T-helper 17 cell (primary cell): ENCODE data around the gene ENOPH1. TPM values are rescaled to one million over a fixed set of nuclear protein-coding genes. Genes with fewer than 3 reads are reported as not detected.
"Not testable (repeated sequence)": the region's sequence is repeated elsewhere in the genome, so short reads cannot be mapped to it uniquely, and the experiment has no call there.

Source experiments
- ATAC-seq: fragments of 150-1000 bp; cut with Tn5 transposase; 2 replicates; pipeline ENCODE4 v1.10.0; 2021; ENCODE audit warnings: mild to moderate bottlenecking, moderate library complexity
- DNase-seq, 3 donors: peaks; one replicate each; pipeline versions ENCODE4 v3.0.0 to v3.0.0-alpha.2; 2020 to 2021
- H3K9me3 ChIP-seq: one replicate; pipeline ENCODE4 v1.7.0; 2013; ENCODE audit warnings: low read length, mild to moderate bottlenecking; ENCODE audit not compliant: control insufficient read depth, poor library complexity, severe bottlenecking
- H3K27ac Mint-ChIP-seq: one replicate; pipeline ENCODE4 v1.8.0; 2022; ENCODE audit warnings: mild to moderate bottlenecking, moderate library complexity, mixed read lengths
- H3K27me3 Mint-ChIP-seq: one replicate; pipeline ENCODE4 v1.8.0; 2022; ENCODE audit warnings: mixed read lengths
- H3K36me3 Mint-ChIP-seq: one replicate; pipeline ENCODE4 v1.8.0; 2022; ENCODE audit warnings: low read depth, mixed read lengths
- H3K4me1 Mint-ChIP-seq: one replicate; pipeline ENCODE4 v1.8.0; 2022; ENCODE audit warnings: mild to moderate bottlenecking, mixed read lengths
- H3K4me3 Mint-ChIP-seq: one replicate; pipeline ENCODE4 v1.8.0; 2022; ENCODE audit warnings: mild to moderate bottlenecking, moderate library complexity, mixed read lengths
- total RNA-seq, 4 donors: library from RNA in 2 of 4; stranded (reverse) in 2 of 4; gene quantifications; one replicate each; pipeline ENCODE4 v1.2.3 and lab custom pipeline; 2022 to 2026

The ENOPH1 gene
- total RNA-seq, 2 donors from 2014 or later, result 18.3 to 22.4 TPM

GRCh38 chr4:82403725-82404124 lies 26.7 kb upstream of the ENOPH1 start:
- H3K9me3 ChIP-seq, result no peaks in the 10 kb centered on the region
- peaks cover 2% of the 10 kb centered on the region for H3K4me1 Mint-ChIP-seq
- no peak for ATAC-seq
- no peaks in the 10 kb centered on the region for H3K36me3 Mint-ChIP-seq
- H3K4me3 Mint-ChIP-seq, result no peak overlapping the region
- H3K27me3 Mint-ChIP-seq, result peaks cover 13% of the 10 kb centered on the region
- no peak for DNase-seq
- H3K27ac Mint-ChIP-seq, result no peak overlapping the region

- ATAC-seq, H3K27ac Mint-ChIP-seq, H3K4me3 Mint-ChIP-seq, H3K36me3 Mint-ChIP-seq, H3K27me3 Mint-ChIP-seq, H3K9me3 ChIP-seq, H3K4me1 Mint-ChIP-seq, DNase-seq: not testable (repeated sequence)
Observed at GRCh38 chr4:82415061-82415460, 15.3 kb upstream of the ENOPH1 start.

GRCh38 chr4:82415922-82416365 lies 14.4 kb upstream of the ENOPH1 start:
- Mint-ChIP-seq H3K4me3 (no peak overlapping the region), H3K4me1 (peaks cover 4% of the 10 kb centered on the region), H3K27ac (no peak overlapping the region), H3K27me3 (peaks cover 8% of the 10 kb centered on the region), H3K36me3 (peaks cover 5% of the 10 kb centered on the region)
- ATAC-seq, result peak; percentile 27
- H3K9me3 ChIP-seq, result no peaks in the 10 kb centered on the region
- no peak for DNase-seq

- DNase-seq (no peak), ATAC-seq (no peak)
- Mint-ChIP-seq H3K4me3 (no peak overlapping the region), H3K4me1 (peaks cover 11% of the 10 kb centered on the region), H3K36me3 (peaks cover 11% of the 10 kb centered on the region), H3K27ac (no peak overlapping the region), H3K27me3 (peaks cover 8% of the 10 kb centered on the region)
- no peaks in the 10 kb centered on the region for H3K9me3 ChIP-seq
Observed at GRCh38 chr4:82419451-82419850, 10.9 kb upstream of the ENOPH1 start.

DNA sequence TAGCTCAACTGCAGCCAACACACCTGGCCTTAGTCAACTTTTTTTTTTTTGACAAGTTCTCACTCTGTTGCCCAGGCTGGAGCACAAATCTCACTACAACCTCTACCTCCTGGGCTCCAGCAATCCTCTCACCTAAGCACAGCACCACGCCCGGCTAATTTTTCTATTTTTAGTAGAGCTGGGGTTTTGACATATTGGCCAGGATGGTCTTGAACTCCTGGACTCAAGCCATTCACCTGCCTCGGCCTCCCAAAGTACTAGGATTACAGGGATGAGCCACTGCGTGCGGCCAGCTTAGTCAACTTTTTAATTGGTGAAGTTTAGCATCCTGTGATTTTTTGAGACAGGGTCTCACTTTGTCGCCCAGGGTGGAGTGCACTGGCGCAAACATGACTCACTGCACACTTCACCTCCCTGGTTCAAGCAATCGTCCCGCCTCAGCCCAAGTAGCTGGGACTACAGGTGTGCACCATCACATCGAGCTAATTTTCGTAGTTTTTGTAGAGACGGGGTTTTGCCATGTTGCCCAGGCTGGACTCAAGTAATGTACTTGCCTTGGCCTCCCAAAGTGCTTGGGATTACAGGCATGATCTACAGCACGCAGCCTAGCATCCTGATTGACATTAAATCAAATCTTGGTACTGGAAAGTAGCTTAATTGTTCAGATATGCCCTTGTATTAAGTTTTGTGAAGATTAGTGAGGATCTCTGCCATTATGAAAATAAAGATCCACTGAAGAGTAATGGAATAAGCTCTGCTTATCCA lies 8.4 kb upstream of the ENOPH1 start:
- DNase-seq (no peak), ATAC-seq (peak; percentile 36)
- H3K4me1 Mint-ChIP-seq, result peaks cover 19% of the 10 kb centered on the region
- peaks cover 9% of the 10 kb centered on the region for H3K36me3 Mint-ChIP-seq
- no peaks in the 10 kb centered on the region for H3K9me3 ChIP-seq
- H3K27me3 Mint-ChIP-seq, result no peaks in the 10 kb centered on the region
- no peak overlapping the region for H3K4me3 Mint-ChIP-seq
- no peak overlapping the region for H3K27ac Mint-ChIP-seq

DNA sequence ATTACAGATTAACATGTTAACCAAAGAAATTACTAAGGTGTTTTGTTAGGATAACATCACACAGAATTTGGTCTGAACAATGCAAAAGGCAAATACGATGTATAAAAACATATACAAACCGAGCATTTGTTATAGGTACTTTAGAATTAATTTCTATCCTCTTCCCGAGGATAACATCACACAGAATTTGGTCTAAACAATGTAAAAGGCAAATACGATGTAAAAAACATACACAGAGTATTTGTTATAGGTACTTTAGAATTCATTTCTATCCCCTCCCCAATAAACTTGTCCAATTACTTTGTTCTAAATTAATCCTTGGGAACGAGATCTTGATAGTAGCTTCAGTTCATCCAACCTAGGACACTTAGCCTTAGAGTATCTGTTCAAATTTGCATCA lies 7.8 kb upstream of the ENOPH1 start:
- DNase-seq, result no peak
- H3K9me3 ChIP-seq, result no peaks in the 10 kb centered on the region
- peaks cover 24% of the 10 kb centered on the region for H3K4me1 Mint-ChIP-seq
- H3K27ac Mint-ChIP-seq, result peak overlapping the region; percentile 79
- H3K27me3 Mint-ChIP-seq, result no peaks in the 10 kb centered on the region
- no peak for ATAC-seq
- H3K4me3 Mint-ChIP-seq, result no peak overlapping the region
- H3K36me3 Mint-ChIP-seq, result peaks cover 9% of the 10 kb centered on the region

GRCh38 chr4:82423245-82424054 lies 6.9 kb upstream of the ENOPH1 start:
- H3K36me3 Mint-ChIP-seq, result peaks cover 11% of the 10 kb centered on the region
- ATAC-seq, result no peak
- no peak for DNase-seq
- peak overlapping the region; percentile 79 for H3K27ac Mint-ChIP-seq
- no peak overlapping the region for H3K4me3 Mint-ChIP-seq
- no peaks in the 10 kb centered on the region for H3K9me3 ChIP-seq
- no peaks in the 10 kb centered on the region for H3K27me3 Mint-ChIP-seq
- peaks cover 32% of the 10 kb centered on the region for H3K4me1 Mint-ChIP-seq

GRCh38 chr4:82425478-82425877 lies 4.9 kb upstream of the ENOPH1 start:
- DNase-seq, result no peak
- Mint-ChIP-seq H3K4me3 (no peak overlapping the region), H3K4me1 (peaks cover 39% of the 10 kb centered on the region), H3K27ac (peak overlapping the region; percentile 97), H3K27me3 (no peaks in the 10 kb centered on the region), H3K36me3 (peaks cover 15% of the 10 kb centered on the region)
- H3K9me3 ChIP-seq, result no peaks in the 10 kb centered on the region
- ATAC-seq, result no peak

GRCh38 chr4:82428526-82428968 lies 1.8 kb upstream of the ENOPH1 start:
- H3K4me1 Mint-ChIP-seq, result peaks cover 44% of the 10 kb centered on the region
- H3K4me3 Mint-ChIP-seq, result peak overlapping the region; percentile 98

DNA sequence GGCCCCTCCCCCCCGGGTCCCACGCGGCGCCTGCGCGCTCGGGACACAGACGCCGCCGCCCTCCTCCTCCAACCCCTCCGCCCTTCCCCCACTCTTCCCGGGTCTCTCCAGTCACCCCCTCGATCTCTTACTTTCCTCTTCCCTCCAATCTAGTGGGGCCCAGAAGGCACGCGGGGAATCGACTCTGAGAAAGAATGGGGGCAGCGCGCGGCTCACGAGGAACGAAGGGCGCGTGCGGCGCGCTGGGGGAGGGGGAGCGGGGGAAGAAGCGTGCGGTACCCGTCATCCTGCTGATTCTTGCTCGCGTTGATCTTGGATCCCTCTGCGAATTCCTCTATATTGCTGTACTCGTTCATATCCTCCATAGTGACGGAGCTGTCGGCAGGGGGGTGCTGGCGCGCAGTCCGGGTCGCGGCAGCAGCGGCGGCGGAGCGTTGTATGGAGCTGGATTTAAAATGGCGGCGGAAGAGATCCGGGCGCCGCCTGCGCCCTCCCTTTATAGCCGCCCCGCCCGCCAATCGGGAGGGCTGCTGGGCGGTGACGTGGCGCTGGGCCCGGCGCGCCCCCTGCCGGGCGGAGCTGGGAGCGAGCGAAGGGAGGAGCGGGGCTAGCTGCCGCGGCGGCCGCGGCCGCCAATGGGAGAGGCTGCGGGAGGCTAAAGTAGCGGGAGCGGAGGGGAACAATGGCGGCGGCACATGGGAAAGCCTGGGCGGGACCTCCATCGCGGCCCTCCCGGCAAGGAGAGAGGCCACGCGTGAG lies 1.2 kb upstream of the ENOPH1 start:
- H3K9me3 ChIP-seq, result no peaks in the 10 kb centered on the region
- DNase-seq (peak; percentile 94 to 96 (median 95)), ATAC-seq (peak; percentile 68)
- no peaks in the 10 kb centered on the region for H3K27me3 Mint-ChIP-seq
- peaks cover 7% of the 10 kb centered on the region for H3K36me3 Mint-ChIP-seq
- peak overlapping the region; percentile 98 for H3K4me3 Mint-ChIP-seq
- peak overlapping the region; percentile 97 for H3K27ac Mint-ChIP-seq
- H3K4me1 Mint-ChIP-seq, result peaks cover 46% of the 10 kb centered on the region

More at GRCh38 chr4:82428526-82428968, 1.8 kb upstream of the ENOPH1 start:
- H3K27me3 Mint-ChIP-seq, result no peaks in the 10 kb centered on the region
- ATAC-seq, result no peak
- H3K9me3 ChIP-seq, result no peaks in the 10 kb centered on the region
- H3K36me3 Mint-ChIP-seq, result peaks cover 11% of the 10 kb centered on the region
- H3K27ac Mint-ChIP-seq, result peak overlapping the region; percentile 97
- no peak for DNase-seq

GRCh38 chr4:82429728-82430192 lies 630 bp upstream of the ENOPH1 start:
- ATAC-seq (peak; percentile 34), DNase-seq (no peak)
- Mint-ChIP-seq H3K4me3 (peak overlapping the region; percentile 98), H3K27me3 (no peaks in the 10 kb centered on the region), H3K27ac (peak overlapping the region; percentile 97), H3K4me1 (peaks cover 44% of the 10 kb centered on the region), H3K36me3 (peaks cover 6% of the 10 kb centered on the region)
- no peaks in the 10 kb centered on the region for H3K9me3 ChIP-seq

DNA sequence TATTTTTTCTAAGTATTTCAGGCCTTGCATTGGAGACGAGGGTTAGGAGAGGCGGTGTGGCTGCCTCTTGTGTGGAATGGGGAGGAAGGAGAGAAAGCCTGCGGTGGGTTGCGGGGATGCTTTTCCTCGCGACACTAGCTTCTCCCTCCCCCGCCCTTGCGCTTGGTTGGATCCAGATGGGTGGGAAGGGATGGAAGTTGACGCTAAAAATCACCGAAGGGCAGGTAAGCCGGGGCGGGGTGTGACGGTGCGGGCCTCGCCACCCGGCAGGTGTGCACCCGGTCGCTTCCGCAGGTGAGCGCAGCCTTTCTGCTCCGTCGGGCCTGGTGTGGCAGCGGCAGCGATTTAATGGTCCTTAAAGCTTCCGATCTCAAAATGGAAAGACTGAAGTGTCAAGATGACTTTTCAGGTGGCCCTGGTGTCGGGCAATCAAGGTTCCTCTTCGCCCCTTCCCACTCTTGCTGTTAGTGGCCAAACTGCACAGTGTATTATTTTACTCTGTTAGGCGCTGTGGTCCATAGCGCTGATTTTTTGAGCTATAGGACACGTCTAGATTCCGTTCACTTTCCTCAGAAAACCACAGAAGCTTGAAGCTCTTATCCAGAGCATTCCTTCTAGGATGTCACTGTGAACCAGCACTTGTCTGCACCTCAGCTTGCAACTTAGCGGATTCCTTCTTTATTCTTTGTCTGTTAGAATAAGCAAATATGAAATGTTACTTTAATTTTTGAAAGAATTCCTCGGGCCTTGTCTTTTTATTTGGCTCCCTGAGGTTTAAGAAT lies 765 bp downstream of the ENOPH1 start:
- Mint-ChIP-seq H3K4me1 (peaks cover 41% of the 10 kb centered on the region), H3K27me3 (no peaks in the 10 kb centered on the region)
- ATAC-seq, result no peak

More for the DNA sequence above, 765 bp downstream of the ENOPH1 start:
- Mint-ChIP-seq H3K4me3 (peak overlapping the region; percentile 98), H3K27ac (peak overlapping the region; percentile 97), H3K36me3 (peaks cover 6% of the 10 kb centered on the region)
- DNase-seq, result peak; percentile 19 to 25 (median 21)
- H3K9me3 ChIP-seq, result no peaks in the 10 kb centered on the region
